ENCODE measurements around the gene NDUFAF3. TPM values are rescaled to one million over a fixed set of nuclear protein-coding genes. Genes with fewer than 3 reads are reported as not detected.
"Not testable (repeated sequence)": the region's sequence is repeated elsewhere in the genome, so short reads cannot be mapped to it uniquely, and the experiment has no call there.

The NDUFAF3 gene
- total and polyA plus RNA-seq, 10 donors = 63.8 to 98.5 (median 78.7) TPM

DNA sequence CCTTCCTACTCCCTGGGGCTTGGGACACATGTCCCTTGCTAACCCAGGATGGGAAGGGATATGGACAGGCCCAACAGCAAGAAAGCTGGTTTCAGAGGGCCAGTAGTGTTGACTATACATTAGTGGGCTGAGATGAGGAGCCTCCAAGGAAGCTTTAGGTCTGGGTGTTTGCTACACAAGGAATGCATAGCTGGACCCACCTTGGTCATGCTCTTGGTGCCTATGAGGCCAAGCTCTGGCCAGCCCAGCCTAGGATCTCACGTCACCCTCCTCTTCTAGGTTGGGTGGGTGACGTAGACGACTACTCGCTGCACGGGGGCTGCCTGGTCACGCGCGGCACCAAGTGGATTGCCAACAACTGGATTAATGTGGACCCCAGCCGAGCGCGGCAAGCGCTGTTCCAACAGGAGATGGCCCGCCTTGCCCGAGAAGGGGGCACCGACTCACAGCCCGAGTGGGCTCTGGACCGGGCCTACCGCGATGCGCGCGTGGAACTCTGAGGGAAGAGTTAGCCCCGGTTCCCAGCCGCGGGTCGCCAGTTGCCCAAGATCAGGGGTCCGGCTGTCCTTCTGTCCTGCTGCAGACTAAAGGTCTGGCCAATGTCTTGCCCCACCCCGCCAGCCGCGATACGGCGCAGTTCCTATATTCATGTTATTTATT is 15.4 kb upstream of the NDUFAF3 start:
- DNase-seq = no peak
- H3K4me3 ChIP-seq = peak overlapping the region; percentile 74 to 90 (median 80)
- peaks cover 0 to 29% (median under 1%) of the 10 kb centered on the region in 6 donors for H3K36me3 ChIP-seq
- H3K27me3 ChIP-seq (replicated peaks in 1 of 7) = no peaks in the 10 kb centered on the region
- intact Hi-C loops (cut with DNase I; ENCODE audit: low total_unique reads) = no loop called here
- WGBS, 5 donors = 1 to 5% (median 2%) methylated on average over 29 to 32 of the region's 32 CpGs
- TF ChIP-seq POLR2A (IDR thresholded peaks at IDR 0.05) = no peak
- no peak for TF ChIP-seq POLR2AphosphoS5 (IDR thresholded peaks at IDR 0.05)
- TF ChIP-seq CTCF (IDR thresholded peaks at IDR 0.05 in 8 of 11, conservative IDR thresholded peaks at IDR 0.05 in 3 of 11) = no peak
- H3K4me1 ChIP-seq = peaks cover 12 to 49% (median 28%) of the 10 kb centered on the region in 6 donors
- no peaks in the 10 kb centered on the region for H3K9me3 ChIP-seq
- peak overlapping the region; percentile 93 to 98 (median 95) for H3K27ac ChIP-seq

DNA sequence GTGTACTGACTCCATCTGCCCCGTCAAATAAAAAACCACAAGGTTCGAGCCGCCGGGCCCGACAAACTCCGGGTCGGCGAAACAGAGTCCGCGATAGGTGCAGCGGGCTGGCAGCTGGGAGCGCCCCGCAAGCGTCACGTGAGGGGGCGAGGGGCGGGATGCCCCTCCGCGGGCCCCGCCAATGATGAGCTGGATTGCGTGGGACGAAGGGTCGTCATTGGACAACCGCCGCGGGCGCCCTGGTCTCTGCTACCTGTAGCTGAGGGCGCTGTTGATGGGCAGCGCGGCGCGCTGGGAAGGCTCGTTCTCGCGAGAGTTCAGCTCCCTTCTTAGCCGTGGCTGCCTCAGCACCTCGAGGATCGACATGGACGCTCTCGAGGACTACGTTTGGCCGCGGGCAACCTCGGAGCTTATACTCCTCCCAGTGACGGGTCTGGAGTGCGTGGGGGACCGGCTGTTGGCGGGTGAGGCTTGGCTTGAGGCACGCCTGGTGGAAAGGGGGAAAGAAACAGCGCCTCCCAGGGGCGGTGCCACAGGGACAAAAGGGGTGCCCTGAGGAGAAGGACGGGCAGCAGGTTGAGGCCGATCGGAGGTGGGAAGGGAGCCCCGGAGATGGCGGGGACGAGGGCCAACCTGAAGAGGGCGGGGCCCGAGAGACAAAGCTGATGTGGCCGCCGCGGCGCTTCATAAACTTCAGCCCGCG is 14.7 kb upstream of the NDUFAF3 start, which contains the start of gene WDR6:
TSS of gene WDR6 (plus strand) at position 324 of the 703 bp plus-strand sequence. CDS start at position 365, 41 bp downstream.
- intact Hi-C loops (cut with DNase I; ENCODE audit: low total_unique reads) = no loop called here
- TF ChIP-seq CTCF (IDR thresholded peaks at IDR 0.05 in 8 of 11, conservative IDR thresholded peaks at IDR 0.05 in 3 of 11) (peak in 10 of 11 experiments; percentile 20 to 67 (median 56)), POLR2A (IDR thresholded peaks at IDR 0.05) (peak; percentile 36 to 65 (median 47)), POLR2AphosphoS5 (IDR thresholded peaks at IDR 0.05) (peak; percentile 95 to 96 (median 95))
- Histone ChIP-seq H3K27me3 (replicated peaks in 1 of 7) (no peaks in the 10 kb centered on the region), H3K27ac (peak within 1 kb of the TSS; percentile 93 to 98 (median 95)), H3K4me3 (peak within 1 kb of the TSS; percentile 74 to 90 (median 80)), H3K9me3 (no peaks in the 10 kb centered on the region), H3K4me1 (peaks cover 19 to 56% (median 35%) of the 10 kb centered on the region in 6 donors), H3K36me3 (peaks cover 0 to 29% (median 7%) of the 10 kb centered on the region in 6 donors)
- DNase-seq = peak; percentile 99
- WGBS, 5 donors = 0 to 1% (median 0%) methylated on average over 27 to 65 of the region's 65 CpGs

GRCh38 chr3:49007771-49008528 is 14.0 kb upstream of the NDUFAF3 start:
- peak overlapping the region; percentile 93 to 98 (median 95) for H3K27ac ChIP-seq
- no peaks in the 10 kb centered on the region for H3K27me3 ChIP-seq (replicated peaks in 1 of 7)
- H3K4me1 ChIP-seq = peaks cover 19 to 63% (median 42%) of the 10 kb centered on the region in 6 donors
- peak; percentile 97 for DNase-seq
- peak overlapping the region; percentile 74 to 90 (median 80) for H3K4me3 ChIP-seq
- TF ChIP-seq POLR2AphosphoS5 (IDR thresholded peaks at IDR 0.05) = no peak
- TF ChIP-seq CTCF (IDR thresholded peaks at IDR 0.05 in 8 of 11, conservative IDR thresholded peaks at IDR 0.05 in 3 of 11) = peak in 2 of 11 experiments; percentile 13 to 26
- no peaks in the 10 kb centered on the region for H3K9me3 ChIP-seq
- WGBS, 5 donors = 16 to 26% (median 18%) methylated on average over 30 to 41 of the region's 41 CpGs
- intact Hi-C loops (cut with DNase I; ENCODE audit: low total_unique reads) = no loop called here
- H3K36me3 ChIP-seq = peaks cover 0 to 34% (median 13%) of the 10 kb centered on the region in 6 donors

- H3K9me3 ChIP-seq; H3K27me3 ChIP-seq (replicated peaks in 1 of 7); DNase-seq; intact Hi-C loops (cut with DNase I; ENCODE audit: low total_unique reads): not testable (repeated sequence)
- WGBS, 5 donors = 90 to 96% (median 93%) methylated on average over 5 of the region's 5 CpGs
- H3K4me3 ChIP-seq = peak overlapping the region in 4 of 8 donors; percentile 77 to 88 (median 80)
- peak overlapping the region in 7 of 8 donors; percentile 93 to 98 (median 95) for H3K27ac ChIP-seq
- H3K4me1 ChIP-seq = peaks cover 22 to 70% (median 45%) of the 10 kb centered on the region in 6 donors
- peaks cover 0 to 41% (median 18%) of the 10 kb centered on the region in 6 donors for H3K36me3 ChIP-seq
Measured at GRCh38 chr3:49008627-49009026, 13.3 kb upstream of the NDUFAF3 start.

Measured in spleen (tissue), 11 donors.